ENCODE results near the gene CBX2.

- TF ChIP-seq GATA2 (IDR thresholded peaks at IDR 0.05; ENCODE audit: low read depth, low read length): no peak
- no peak for TF ChIP-seq GATA3 (IDR thresholded peaks at IDR 0.05; ENCODE audit: low read depth, low read length)
Measured at GRCh38 chr17:79738643-79739042, 39.3 kb upstream of the CBX2 start.
